ENCODE measurements around the gene TSPAN31.
"Not testable (repeated sequence)": the region's sequence is repeated elsewhere in the genome, so short reads cannot be mapped to it uniquely, and the experiment has no call there.

GRCh38 chr12:57715036-57715748 lies 29.6 kb upstream of the TSPAN31 start:
- not testable (repeated sequence) for TF ChIP-seq POLR2A (IDR thresholded peaks at IDR 0.05; ENCODE audit: low read depth, low read length); TAF1 (IDR thresholded peaks at IDR 0.05; ENCODE audit: borderline replicate concordance, low read depth, low read length); POLR2AphosphoS5 (IDR thresholded peaks at IDR 0.05; ENCODE audit: low read depth, low read length)
